GM19023 (cell line): ENCODE results near the gene ANKRD17.
"Not testable (repeated sequence)": the region's sequence is repeated elsewhere in the genome, so short reads cannot be mapped to it uniquely, and the experiment has no call there.

ENCODE experiments used
- ATAC-seq: cut with Tn5 transposase; IDR thresholded peaks from one replicate; pipeline ENCODE4 v1.9.1; 2021; ENCODE audit warnings: mild to moderate bottlenecking, moderate library complexity; ENCODE audit not compliant: unreplicated experiment

ANKRD17 gene

GRCh38 chr4:73247100-73247499 lies 11.5 kb downstream of the ANKRD17 start:
- no peak for ATAC-seq

GRCh38 chr4:73245955-73246354 lies 12.6 kb downstream of the ANKRD17 start:
- no peak for ATAC-seq

DNA sequence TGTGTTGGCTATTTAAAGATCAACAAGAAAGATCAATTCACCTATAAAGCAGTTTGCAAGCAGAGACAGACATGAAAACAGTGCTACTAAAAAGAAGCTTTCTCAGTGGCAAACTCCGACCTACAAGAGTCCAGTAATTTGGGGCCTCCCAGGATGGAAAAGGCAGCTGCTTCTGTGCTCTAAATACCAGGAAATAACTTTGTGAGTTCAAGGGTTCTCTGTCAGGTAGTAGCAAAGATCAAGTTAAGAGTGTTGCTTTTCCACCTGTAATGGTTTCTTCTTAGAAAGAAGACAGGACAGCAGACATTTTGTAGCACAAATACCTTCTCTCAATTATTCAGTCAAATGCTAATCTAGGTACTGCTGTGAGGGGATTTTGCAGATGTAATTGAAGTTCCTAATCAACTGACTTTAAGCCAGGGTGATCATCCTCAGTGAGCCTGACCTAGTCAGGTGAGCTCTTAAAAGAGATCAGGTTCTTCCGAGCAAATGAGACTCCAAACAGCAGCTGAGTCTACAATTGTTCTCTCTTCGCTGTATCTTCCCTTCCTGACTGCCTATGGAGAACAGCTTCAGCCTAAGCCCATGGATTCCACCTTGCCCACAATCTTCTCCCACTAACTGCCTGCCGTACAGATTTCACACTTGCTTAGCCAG lies 13.5 kb downstream of the ANKRD17 start:
- ATAC-seq, result no peak

DNA sequence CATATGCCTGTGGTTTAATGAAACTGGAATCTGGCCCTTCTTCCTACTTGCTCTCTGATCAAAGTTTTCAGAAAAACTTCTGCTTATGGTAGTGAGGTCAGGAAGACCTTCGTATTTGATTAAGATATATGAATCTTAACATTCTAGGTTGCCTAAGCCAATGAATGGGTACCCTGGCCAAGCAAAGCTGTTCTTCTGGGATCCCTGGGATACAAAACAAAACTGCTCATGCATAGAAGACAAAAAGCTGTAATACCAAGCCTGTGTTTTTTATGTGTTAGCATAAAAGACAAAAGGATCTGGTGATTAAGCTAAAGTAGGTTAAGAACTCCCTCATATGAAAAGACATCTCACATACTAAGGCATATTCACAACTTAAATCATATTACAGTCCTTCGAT lies 21.6 kb downstream of the ANKRD17 start:
- ATAC-seq, result no peak

DNA sequence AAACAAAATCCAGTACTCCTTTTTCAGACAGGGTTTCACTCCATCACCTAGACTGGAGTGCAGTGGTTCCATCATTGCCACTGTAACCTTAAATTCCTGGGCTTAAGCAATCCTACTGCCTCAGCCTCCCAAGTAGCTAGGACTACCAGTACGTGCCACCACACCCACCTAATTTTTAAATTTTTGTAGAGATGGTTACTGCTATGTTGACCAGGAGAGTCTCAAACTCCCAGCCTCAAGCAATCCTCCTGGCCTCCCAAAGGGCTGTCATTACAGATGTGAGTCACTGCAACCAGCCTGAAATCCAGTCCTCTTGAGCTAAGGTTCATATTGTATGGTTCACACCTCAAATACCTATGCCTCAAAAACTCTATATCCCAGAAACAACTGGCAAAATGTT lies 22.4 kb downstream of the ANKRD17 start:
- ATAC-seq, result no peak

GRCh38 chr4:73234712-73235111 lies 23.9 kb downstream of the ANKRD17 start:
- no peak for ATAC-seq

- no peak for ATAC-seq
Measured at GRCh38 chr4:73231518-73232487, 26.8 kb downstream of the ANKRD17 start.

GRCh38 chr4:73230865-73231517 lies 27.6 kb downstream of the ANKRD17 start:
- ATAC-seq, result no peak

DNA sequence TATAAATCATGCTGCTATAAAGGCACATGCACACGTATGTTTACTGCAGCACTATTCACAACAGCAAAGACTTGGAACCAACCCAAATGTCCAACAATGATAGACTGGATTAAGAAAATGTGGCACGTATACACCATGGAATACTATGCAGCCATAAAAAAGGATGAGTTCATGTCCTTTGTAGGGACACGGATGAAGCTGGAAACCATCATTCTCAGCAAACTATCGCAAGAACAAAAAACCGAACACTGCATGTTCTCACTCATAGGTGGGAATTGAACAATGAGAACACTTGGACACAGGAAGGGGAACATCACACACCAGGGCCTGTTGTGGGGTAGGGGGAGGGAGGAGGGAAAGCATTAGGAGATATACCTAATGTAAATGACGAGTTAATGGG lies 29.8 kb downstream of the ANKRD17 start:
- not testable (repeated sequence) for ATAC-seq

DNA sequence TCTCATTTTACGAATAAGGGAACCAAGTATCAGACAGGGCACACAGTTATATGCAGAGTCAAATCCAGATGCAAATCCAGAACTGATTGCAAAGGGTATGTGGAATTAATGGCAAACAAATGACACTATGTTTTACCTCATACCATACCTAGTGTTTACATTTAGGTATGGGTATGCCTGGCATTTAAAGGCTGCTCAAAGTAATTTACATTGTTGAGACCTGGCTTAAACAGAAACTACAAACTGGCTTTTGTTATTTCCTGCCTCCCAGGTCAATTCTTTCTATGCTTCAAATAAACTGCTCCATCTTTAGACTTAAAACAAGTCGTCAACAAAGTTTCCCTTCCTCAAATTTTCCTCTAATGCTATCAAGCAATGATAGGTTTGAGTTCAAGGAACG lies 33.7 kb downstream of the ANKRD17 start:
- no peak for ATAC-seq

DNA sequence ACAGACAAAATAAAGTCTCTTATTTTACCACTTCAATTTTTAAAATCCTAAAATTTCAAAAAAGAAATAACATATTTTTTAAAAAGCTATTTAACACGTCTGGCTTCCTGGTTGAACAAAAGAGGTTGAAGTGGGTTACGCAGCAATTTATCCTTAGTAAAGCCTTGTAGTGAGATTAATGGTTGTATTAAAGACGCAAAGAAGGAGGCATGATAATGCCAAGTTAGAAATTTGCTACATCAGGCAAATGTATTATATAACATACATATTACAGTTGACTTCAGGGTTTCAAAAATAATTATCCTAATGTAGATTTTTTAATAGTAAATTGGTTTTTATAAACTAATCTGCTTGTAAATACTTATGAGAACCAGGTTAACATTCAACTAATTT lies 35.3 kb downstream of the ANKRD17 start:
- ATAC-seq, result no peak

GRCh38 chr4:73222466-73223257 lies 35.9 kb downstream of the ANKRD17 start:
- ATAC-seq, result peak; percentile 98

- no peak for ATAC-seq
Measured at GRCh38 chr4:73221734-73222133, 36.9 kb downstream of the ANKRD17 start.

DNA sequence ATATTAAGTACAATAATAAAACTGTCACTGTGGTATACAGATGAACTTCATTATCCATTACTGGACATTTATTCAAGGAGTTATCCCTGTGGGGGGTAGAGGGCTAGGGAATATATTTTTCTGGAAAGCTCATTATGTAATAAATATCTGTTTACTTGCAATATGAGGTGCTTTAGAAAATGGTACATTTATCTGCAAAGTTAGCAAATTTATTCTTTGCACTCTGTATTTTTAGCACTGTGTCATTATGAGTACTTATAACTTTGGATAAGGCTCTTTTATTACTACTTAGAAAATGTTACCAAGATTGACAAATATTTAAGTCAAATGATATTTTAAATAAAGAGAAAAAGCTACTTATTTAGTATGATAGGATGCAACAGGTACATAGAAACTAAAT lies 37.8 kb downstream of the ANKRD17 start:
- ATAC-seq, result no peak

GRCh38 chr4:73213916-73214653 lies 44.5 kb downstream of the ANKRD17 start:
- no peak for ATAC-seq

GRCh38 chr4:73212982-73213730 lies 45.4 kb downstream of the ANKRD17 start:
- no peak for ATAC-seq

DNA sequence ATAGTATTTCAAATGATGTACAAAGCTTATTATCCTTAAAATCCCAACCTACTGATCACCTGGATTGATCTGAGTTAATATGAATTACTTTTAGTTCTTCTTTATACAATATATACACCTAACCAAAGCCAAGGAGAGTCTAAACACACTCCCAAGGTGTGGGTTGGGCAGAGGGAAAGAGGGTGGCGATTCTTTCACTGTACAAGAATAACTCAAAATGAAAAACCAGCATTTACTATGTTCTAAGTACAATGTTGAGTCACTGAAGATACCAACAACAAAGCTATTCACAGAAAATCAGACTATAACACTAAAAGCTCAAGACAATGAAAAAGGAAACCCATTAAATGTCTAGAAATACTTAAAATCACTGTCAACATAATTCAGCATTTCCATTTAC lies 46.6 kb downstream of the ANKRD17 start:
- no peak for ATAC-seq

GRCh38 chr4:73208376-73208775 lies 50.2 kb downstream of the ANKRD17 start:
- ATAC-seq, result no peak

DNA sequence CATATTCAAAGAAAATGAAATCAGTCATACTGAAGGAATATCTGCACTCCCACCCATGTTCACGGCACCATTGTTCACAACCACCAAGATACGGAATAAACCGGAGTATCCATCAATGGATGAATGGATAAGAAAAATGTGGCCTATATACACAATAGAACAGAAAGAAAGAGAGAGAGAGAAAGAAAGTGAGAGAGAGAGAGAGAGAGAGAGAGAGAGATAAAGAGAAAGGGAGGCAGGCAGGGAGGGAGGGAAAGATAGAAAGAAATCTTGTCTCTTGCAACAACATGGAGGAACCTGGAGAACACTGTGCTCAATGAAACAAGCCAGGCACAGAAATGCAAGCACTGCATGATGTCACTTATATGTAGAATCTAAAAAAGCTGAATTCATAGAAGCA lies 52.4 kb downstream of the ANKRD17 start:
- no peak for ATAC-seq
